Transverse colon (tissue), 4 donors: ENCODE results near the gene NDUFS6. TPM values are rescaled to one million over a fixed set of nuclear protein-coding genes. Genes with fewer than 3 reads are reported as not detected.

Experiments used
- DNase-seq: peaks from one replicate; pipeline ENCODE4 v3.0.0-alpha.2; 2019
- H3K27ac ChIP-seq, 4 donors: fragments of 200-600 bp; sonication (generic); 2 replicates each; pipeline ENCODE4 v1.5.1; 2016 to 2018; ENCODE audit warnings: inconsistent platforms in 4 of 4
- H3K27me3 ChIP-seq: fragments of 200-600 bp; sonication (generic); 2 replicates; pipeline ENCODE4 v1.5.1; 2017; ENCODE audit warnings: inconsistent platforms
- H3K36me3 ChIP-seq, 4 donors: fragments of 200-600 bp; sonication (generic); 2 replicates each; pipeline ENCODE4 v1.5.1; 2017 to 2019; ENCODE audit warnings: inconsistent platforms in 4 of 4
- H3K4me1 ChIP-seq, 4 donors: fragments of 200-600 bp; sonication (generic); 2 replicates each; pipeline ENCODE4 v1.5.1; 2017 to 2020; ENCODE audit warnings: inconsistent platforms in 4 of 4
- H3K4me3 ChIP-seq, 4 donors: fragments of 200-600 bp; sonication (generic); 1 replicate in 1 of 4; 2 replicates in 3 of 4; pipeline versions ENCODE4 v1.5.1 to v1.6.1; 2017 to 2019; ENCODE audit warnings: inconsistent platforms in 4 of 4
- H3K9me3 ChIP-seq, 2 donors: fragments of 200-600 bp; sonication (generic); 2 replicates each; pipeline ENCODE4 v1.5.1; 2017 to 2019; ENCODE audit warnings: inconsistent platforms in 2 of 2
- EP300 ChIP-seq: sonication (generic); formaldehyde crosslinking; IDR thresholded peaks from one replicate; pipeline ENCODE4 v1.6.1; 2017; ENCODE audit warnings: antibody characterized with exemption, low read depth
- POLR2A ChIP-seq: fragments of 450-650 bp; IDR thresholded peaks from one replicate; pipeline ENCODE4 v1.6.1; 2016; ENCODE audit warnings: antibody characterized with exemption, mild to moderate bottlenecking, moderate library complexity
- POLR2AphosphoS5 ChIP-seq, 3 donors: sonication (generic); formaldehyde crosslinking; IDR thresholded peaks; one replicate each; pipeline ENCODE4 v1.6.1; 2016; ENCODE audit warnings: antibody characterized with exemption in 3 of 3
- WGBS, 2 donors: methylation state at CpG; one replicate each; pipeline ENCODE4 v1.1.5; 2018; ENCODE audit warnings: low coverage in 1 of 2; 5-methylcytosine and 5-hydroxymethylcytosine counted together
- in situ Hi-C, 4 donors: fragments of 200-750 bp; cut with MboI; loops; one replicate each; pipeline versions ENCODE4 v1.15.0 to v1.15.1; 2017; ENCODE audit warnings: low sequenced_read_pairs in 3 of 4, low pct_ligation_motif_present in 1 of 4, low pct_unique_long_range_greater_than_20kb in 1 of 4
- intact Hi-C: fragments of 100-400 bp; cut with DNase I; formaldehyde crosslinking; loops from one replicate; pipeline ENCODE4 v1.15.1; 2023; ENCODE audit warnings: low total_unique reads
- total RNA-seq, 4 donors: library from RNA; depleted of rRNA; stranded (reverse); fragments of >200 nt; gene quantifications; one replicate each; pipeline ENCODE4 v1.1.0, GENCODE V29; 2016
- TF ChIP-seq, protein P1 (sequence below), 5 experiments: fragments of 200-600 bp in 3 of 5; fragments of 450-650 bp in 2 of 5; sonication (generic) in 3 of 5; IDR thresholded peaks; 1 replicate in 2 of 5; 2 replicates in 3 of 5; pipeline ENCODE4 v1.5.1; 2016 to 2017; ENCODE audit warnings: antibody characterized with exemption in 5 of 5, inconsistent platforms in 3 of 5, mild to moderate bottlenecking in 2 of 5, moderate library complexity in 1 of 5

The NDUFS6 gene
- total RNA-seq, 4 donors from 2014 or later, result 36.4 to 133 (median 66.4) TPM

DNA sequence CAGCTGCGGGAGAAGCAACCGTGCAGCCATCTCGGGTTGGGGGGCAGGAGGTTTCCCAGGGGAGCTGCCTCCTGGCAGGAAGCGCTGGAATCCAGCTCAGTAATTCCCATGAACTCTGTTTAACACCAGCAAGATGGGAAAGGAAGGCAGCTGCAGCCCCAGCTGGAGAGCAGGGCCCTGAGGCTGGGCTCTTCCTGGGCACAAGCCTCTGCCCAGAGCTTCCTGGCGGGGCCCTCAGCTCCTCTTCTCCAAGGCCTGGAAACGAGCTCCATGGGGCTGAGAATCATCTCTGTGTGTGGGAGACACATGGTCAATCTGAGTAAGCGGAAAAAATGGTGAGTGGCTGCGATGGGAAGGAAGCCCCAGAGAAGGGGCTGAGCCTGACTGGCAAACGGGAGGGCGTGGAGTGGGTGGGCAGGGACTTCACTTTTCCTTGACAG lies 7.9 kb upstream of the NDUFS6 start:
- WGBS, 2 donors, result 70 to 92% methylated on average over 2 to 10 of the region's 10 CpGs
- H3K27ac ChIP-seq, result peak overlapping the region; percentile 31 to 69 (median 36)
- no peaks in the 10 kb centered on the region for H3K27me3 ChIP-seq
- H3K4me1 ChIP-seq, result peaks cover 0 to 8% (median 5%) of the 10 kb centered on the region in 4 donors
- TF ChIP-seq, protein P1, sequence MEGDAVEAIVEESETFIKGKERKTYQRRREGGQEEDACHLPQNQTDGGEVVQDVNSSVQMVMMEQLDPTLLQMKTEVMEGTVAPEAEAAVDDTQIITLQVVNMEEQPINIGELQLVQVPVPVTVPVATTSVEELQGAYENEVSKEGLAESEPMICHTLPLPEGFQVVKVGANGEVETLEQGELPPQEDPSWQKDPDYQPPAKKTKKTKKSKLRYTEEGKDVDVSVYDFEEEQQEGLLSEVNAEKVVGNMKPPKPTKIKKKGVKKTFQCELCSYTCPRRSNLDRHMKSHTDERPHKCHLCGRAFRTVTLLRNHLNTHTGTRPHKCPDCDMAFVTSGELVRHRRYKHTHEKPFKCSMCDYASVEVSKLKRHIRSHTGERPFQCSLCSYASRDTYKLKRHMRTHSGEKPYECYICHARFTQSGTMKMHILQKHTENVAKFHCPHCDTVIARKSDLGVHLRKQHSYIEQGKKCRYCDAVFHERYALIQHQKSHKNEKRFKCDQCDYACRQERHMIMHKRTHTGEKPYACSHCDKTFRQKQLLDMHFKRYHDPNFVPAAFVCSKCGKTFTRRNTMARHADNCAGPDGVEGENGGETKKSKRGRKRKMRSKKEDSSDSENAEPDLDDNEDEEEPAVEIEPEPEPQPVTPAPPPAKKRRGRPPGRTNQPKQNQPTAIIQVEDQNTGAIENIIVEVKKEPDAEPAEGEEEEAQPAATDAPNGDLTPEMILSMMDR (IDR thresholded peaks at IDR 0.05), result no peak
- TF ChIP-seq POLR2A (no peak), EP300 (no peak), POLR2AphosphoS5 (IDR thresholded peaks at IDR 0.05) (no peak)
- no peak for DNase-seq
- no peaks in the 10 kb centered on the region for H3K9me3 ChIP-seq
- intact Hi-C loops (loop anchor here (5.0 kb wide), 1 partner anchor 1311 kb away; no protein-coding TSS in a partner anchor), in situ Hi-C loops (no loop called here)
- no peak overlapping the region for H3K4me3 ChIP-seq
- peaks cover 0 to 10% (median 0%) of the 10 kb centered on the region in 4 donors for H3K36me3 ChIP-seq

DNA sequence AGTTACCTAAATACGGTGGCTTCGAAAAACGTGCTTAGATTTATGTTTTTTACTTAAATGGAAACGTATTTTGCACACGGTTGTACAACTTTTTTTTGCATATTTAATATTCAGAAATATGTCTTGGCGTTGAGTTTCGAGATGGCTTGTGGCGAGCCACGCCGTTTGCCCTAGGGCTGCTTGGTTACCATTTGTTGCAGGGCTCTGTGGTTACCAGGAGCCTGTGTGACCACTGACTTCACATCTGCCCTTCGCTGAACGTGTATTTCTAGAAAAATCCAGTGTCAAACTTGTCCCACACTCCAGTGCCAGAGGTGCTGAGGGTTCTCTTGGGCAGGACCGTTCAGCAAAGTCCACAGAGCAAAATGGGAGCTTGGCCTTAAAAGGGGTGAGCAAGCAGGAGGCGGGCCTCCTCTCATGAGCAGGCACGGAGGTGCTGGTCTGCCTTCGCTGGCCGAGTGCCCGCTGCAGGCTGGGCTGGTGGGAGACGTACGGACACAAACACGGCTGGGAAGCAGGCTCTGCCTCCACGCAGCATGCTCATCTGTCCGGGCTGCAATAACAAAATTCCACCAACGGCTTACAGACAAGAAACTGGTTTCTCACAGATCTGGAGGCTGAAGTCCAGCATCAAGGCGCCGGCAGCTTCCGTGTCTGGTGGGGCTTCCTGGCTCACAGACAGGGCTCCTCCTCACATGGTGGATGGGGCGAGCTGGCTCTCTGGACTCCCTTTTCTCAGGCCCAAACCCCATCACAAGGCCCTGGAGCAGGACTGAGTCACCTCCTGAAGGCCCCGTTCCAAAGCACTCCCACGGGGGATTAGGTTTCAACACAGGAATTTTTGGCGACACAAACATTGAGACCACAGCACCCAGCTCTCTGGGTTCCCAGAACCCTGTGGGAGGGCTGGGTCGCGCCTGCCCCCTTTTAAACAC lies 7.0 kb upstream of the NDUFS6 start:
- in situ Hi-C loops (no loop called here), intact Hi-C loops (loop anchor here (5.0 kb wide), 1 partner anchor 1312 kb away; no protein-coding TSS in a partner anchor)
- no peak overlapping the region for H3K4me3 ChIP-seq
- no peaks in the 10 kb centered on the region for H3K27me3 ChIP-seq
- TF ChIP-seq, protein P1 (IDR thresholded peaks at IDR 0.05), result no peak
- TF ChIP-seq POLR2A, result no peak
- no peak for TF ChIP-seq EP300
- TF ChIP-seq POLR2AphosphoS5 (IDR thresholded peaks at IDR 0.05), result no peak
- WGBS, 2 donors, result 80 to 91% methylated on average over 12 to 33 of the region's 33 CpGs
- peak; percentile 38 for DNase-seq
- H3K36me3 ChIP-seq, result peaks cover 0 to 10% (median 0%) of the 10 kb centered on the region in 4 donors
- peaks cover 5 to 16% (median 8%) of the 10 kb centered on the region in 4 donors for H3K4me1 ChIP-seq
- H3K27ac ChIP-seq, result peak overlapping the region in 1 of 4 donors; percentile 69
- H3K9me3 ChIP-seq, result no peaks in the 10 kb centered on the region

DNA sequence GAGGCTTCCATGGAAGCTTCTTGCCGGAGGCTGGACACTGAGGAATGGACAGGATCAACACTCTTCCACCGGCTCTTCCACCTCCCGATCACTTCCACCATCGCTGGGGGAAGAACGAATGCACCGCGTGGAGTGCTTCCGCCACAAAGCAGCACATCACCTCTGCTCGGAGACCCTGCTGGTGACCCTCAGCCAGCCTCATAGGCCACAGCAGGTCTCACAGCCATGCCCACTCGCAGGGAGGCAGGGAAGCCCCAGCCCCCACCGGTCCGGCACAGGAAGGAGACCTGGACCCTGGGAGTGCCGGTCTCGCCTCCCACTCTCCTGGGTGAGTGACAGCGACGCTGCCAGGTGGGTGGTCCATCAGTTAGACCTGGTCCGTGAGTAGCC lies 6.3 kb upstream of the NDUFS6 start:
- no peaks in the 10 kb centered on the region for H3K9me3 ChIP-seq
- no peak for DNase-seq
- intact Hi-C loops, result loop anchor here (5.0 kb wide), 1 partner anchor 1313 kb away; no protein-coding TSS in a partner anchor
- WGBS, 2 donors, result 93% methylated on average over 17 of the region's 17 CpGs; no CpG with 5 or more reads in 1 of the 2 donors
- H3K27me3 ChIP-seq, result no peaks in the 10 kb centered on the region
- peaks cover 0 to 10% (median 0%) of the 10 kb centered on the region in 4 donors for H3K36me3 ChIP-seq
- H3K4me1 ChIP-seq, result peaks cover 5 to 16% (median 8%) of the 10 kb centered on the region in 4 donors
- no peak overlapping the region for H3K4me3 ChIP-seq
- TF ChIP-seq EP300 (no peak), POLR2AphosphoS5 (IDR thresholded peaks at IDR 0.05) (no peak), POLR2A (no peak)
- TF ChIP-seq, protein P1 (IDR thresholded peaks at IDR 0.05), result no peak
- in situ Hi-C loops, result no loop called here
- H3K27ac ChIP-seq, result no peak overlapping the region

DNA sequence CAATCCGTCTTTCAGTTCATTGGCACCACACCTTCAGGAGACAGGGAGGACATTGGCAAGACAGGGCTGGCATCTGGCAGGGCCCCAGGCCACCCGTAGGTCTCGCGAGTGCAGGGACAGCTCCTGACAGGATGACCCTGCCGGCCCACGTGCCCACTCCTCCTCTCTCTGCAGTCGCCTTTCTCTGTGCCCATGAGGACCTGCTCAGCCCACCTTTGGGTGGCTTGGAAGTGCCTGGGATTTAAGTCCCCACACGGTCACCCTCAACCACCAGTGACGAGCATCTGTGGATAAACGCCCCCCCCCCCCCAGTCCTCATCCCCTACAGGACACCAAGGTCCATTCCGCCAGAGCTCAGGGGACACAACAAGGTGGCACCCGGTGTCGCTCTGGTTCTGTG lies 5.7 kb upstream of the NDUFS6 start:
- Histone ChIP-seq H3K36me3 (peaks cover 0 to 10% (median 0%) of the 10 kb centered on the region in 4 donors), H3K4me3 (no peak overlapping the region), H3K27me3 (no peaks in the 10 kb centered on the region), H3K27ac (no peak overlapping the region), H3K9me3 (no peaks in the 10 kb centered on the region), H3K4me1 (peaks cover 7 to 22% (median 12%) of the 10 kb centered on the region in 4 donors)
- no peak for TF ChIP-seq EP300
- no peak for TF ChIP-seq POLR2A
- TF ChIP-seq, protein P1 (IDR thresholded peaks at IDR 0.05), result no peak
- no peak for TF ChIP-seq POLR2AphosphoS5 (IDR thresholded peaks at IDR 0.05)
- in situ Hi-C loops, result no loop called here
- no peak for DNase-seq
- intact Hi-C loops, result no loop called here
- 86 to 91% methylated on average over 1 to 11 of the region's 13 CpGs for WGBS, 2 donors
